Measurements from ENCODE around the gene RCN1.
"Not testable (repeated sequence)": the region's sequence is repeated elsewhere in the genome, so short reads cannot be mapped to it uniquely, and the experiment has no call there.

RCN1 gene

GRCh38 chr11:32090545-32091370 is at the start of gene RCN1:
RCN1 (plus strand) TSS chr11:32091074; CDS start chr11:32091197, 123 bp downstream.
- DNase-seq: peak; percentile 14

GRCh38 chr11:32043737-32044136 is 47.1 kb upstream of the RCN1 start:
- no peak for DNase-seq

GRCh38 chr11:32044158-32044863 is 46.6 kb upstream of the RCN1 start:
- DNase-seq: no peak

- no peak for DNase-seq
Measured at GRCh38 chr11:32045456-32045855, 45.4 kb upstream of the RCN1 start.

GRCh38 chr11:32050264-32050663 is 40.6 kb upstream of the RCN1 start:
- DNase-seq: no peak

GRCh38 chr11:32052215-32052614 is 38.7 kb upstream of the RCN1 start:
- DNase-seq: peak; percentile 49

GRCh38 chr11:32053151-32053888 is 37.6 kb upstream of the RCN1 start:
- no peak for DNase-seq

- no peak for DNase-seq
Measured at GRCh38 chr11:32055861-32056260, 35.0 kb upstream of the RCN1 start.

GRCh38 chr11:32056438-32056837 is 34.4 kb upstream of the RCN1 start:
- no peak for DNase-seq

GRCh38 chr11:32059686-32060462 is 31.0 kb upstream of the RCN1 start:
- no peak for DNase-seq

GRCh38 chr11:32062540-32062939 is 28.3 kb upstream of the RCN1 start:
- no peak for DNase-seq

GRCh38 chr11:32063031-32063430 is 27.8 kb upstream of the RCN1 start:
- DNase-seq: not testable (repeated sequence)

- DNase-seq: no peak
Measured at GRCh38 chr11:32065865-32066629, 24.8 kb upstream of the RCN1 start.

- no peak for DNase-seq
Measured at GRCh38 chr11:32068134-32068870, 22.6 kb upstream of the RCN1 start.

GRCh38 chr11:32069361-32070058 is 21.4 kb upstream of the RCN1 start:
- no peak for DNase-seq

- no peak for DNase-seq
Measured at GRCh38 chr11:32070692-32071091, 20.2 kb upstream of the RCN1 start.

- no peak for DNase-seq
Measured at GRCh38 chr11:32071811-32072210, 19.1 kb upstream of the RCN1 start.

GRCh38 chr11:32072872-32073643 is 17.8 kb upstream of the RCN1 start:
- DNase-seq: no peak

GRCh38 chr11:32073644-32074026 is 17.2 kb upstream of the RCN1 start:
- no peak for DNase-seq

- no peak for DNase-seq
Measured at GRCh38 chr11:32079553-32079952, 11.3 kb upstream of the RCN1 start.

All from activated gamma-delta T cell treated with Interleukin-2 at 50 U/mL for 16 hours (primary cell).